Subcutaneous adipose tissue (tissue), 4 donors: ENCODE results near the gene NVL. TPM values are rescaled to one million over a fixed set of nuclear protein-coding genes. Genes with fewer than 3 reads are reported as not detected.

Source experiments
- total RNA-seq, 4 donors: library from RNA; depleted of rRNA; stranded (reverse); fragments of >200 nt; gene quantifications; one replicate each; pipeline ENCODE4 v1.1.0, GENCODE V29; 2016
- TF ChIP-seq, protein P1 (sequence below): fragments of 450-650 bp; IDR thresholded peaks from one replicate; pipeline ENCODE4 v1.5.1; 2016; ENCODE audit warnings: low read depth, mild to moderate bottlenecking, control low read depth, antibody characterized with exemption, moderate library complexity

The NVL gene
- total RNA-seq, 4 donors from 2014 or later = 18.9 to 43.3 (median 28.2) TPM

- TF ChIP-seq, protein P1, sequence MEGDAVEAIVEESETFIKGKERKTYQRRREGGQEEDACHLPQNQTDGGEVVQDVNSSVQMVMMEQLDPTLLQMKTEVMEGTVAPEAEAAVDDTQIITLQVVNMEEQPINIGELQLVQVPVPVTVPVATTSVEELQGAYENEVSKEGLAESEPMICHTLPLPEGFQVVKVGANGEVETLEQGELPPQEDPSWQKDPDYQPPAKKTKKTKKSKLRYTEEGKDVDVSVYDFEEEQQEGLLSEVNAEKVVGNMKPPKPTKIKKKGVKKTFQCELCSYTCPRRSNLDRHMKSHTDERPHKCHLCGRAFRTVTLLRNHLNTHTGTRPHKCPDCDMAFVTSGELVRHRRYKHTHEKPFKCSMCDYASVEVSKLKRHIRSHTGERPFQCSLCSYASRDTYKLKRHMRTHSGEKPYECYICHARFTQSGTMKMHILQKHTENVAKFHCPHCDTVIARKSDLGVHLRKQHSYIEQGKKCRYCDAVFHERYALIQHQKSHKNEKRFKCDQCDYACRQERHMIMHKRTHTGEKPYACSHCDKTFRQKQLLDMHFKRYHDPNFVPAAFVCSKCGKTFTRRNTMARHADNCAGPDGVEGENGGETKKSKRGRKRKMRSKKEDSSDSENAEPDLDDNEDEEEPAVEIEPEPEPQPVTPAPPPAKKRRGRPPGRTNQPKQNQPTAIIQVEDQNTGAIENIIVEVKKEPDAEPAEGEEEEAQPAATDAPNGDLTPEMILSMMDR = no peak
Observed at GRCh38 chr1:224235813-224236493, 94.0 kb downstream of the NVL start.

DNA sequence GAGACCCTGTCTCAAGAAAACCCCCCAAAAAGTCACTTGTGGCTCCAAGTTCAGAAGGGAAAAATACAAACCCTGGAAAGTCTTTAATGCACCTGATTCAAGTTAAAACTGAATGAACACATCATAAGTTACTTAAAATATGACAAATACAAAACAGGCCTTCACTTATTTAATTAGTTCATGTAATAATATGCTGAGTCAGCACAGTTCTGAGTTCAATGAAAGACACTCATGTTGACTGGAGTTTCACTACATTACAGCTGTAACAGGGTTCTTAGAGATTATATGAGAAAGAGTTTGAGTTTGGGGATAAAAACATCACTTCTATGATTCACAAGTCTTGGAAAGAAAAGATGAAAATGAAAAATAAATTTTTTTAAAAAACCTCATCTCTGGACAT, 96.0 kb downstream of the NVL start:
- TF ChIP-seq, protein P1 = no peak

GRCh38 chr1:224226849-224227502, 103.0 kb downstream of the NVL start:
- TF ChIP-seq, protein P1 = no peak

- TF ChIP-seq, protein P1 = no peak
Observed at GRCh38 chr1:224223819-224224714, 105.9 kb downstream of the NVL start.

DNA sequence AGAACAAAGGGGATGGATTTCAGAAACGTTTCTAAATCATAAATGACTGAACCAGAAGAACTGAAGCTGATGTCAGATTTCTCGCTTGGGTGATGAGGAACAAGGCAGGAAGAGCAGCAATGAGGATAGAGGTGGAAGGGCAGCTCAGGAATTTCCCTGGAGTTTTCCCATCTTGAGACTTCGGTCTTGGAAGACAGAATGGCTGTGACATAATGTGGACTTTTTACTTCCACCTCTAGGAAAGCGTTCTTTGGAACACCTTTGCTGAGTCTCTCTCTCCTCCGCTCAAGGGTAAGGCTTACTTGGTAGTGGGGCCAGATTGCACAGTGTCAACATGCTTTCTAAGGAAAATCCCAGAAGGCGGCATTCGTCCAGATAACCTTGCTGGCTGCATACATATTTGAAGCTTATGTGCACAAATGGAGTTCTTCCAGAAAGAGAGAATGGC, 110.3 kb downstream of the NVL start:
- TF ChIP-seq, protein P1 = no peak

- TF ChIP-seq, protein P1 = no peak
Observed at GRCh38 chr1:224219011-224219611, 110.9 kb downstream of the NVL start.
